Peyer's patch (tissue), 4 donors: ENCODE measurements around the gene GLIS2.

Source experiments
- POLR2A ChIP-seq, 2 donors: fragments of 450-650 bp; IDR thresholded peaks; one replicate each; pipeline ENCODE4 v1.5.1; 2017; ENCODE audit warnings: antibody characterized with exemption in 2 of 2, mild to moderate bottlenecking in 2 of 2, moderate library complexity in 2 of 2
- TF ChIP-seq, protein P1 (sequence below), 6 experiments: fragments of 450-650 bp in 4 of 6; fragments of 200-600 bp in 2 of 6; sonication (generic) in 1 of 6; IDR thresholded peaks; one replicate each; pipeline ENCODE4 v1.5.1; 2017 to 2019; ENCODE audit warnings: antibody characterized with exemption in 6 of 6, mild to moderate bottlenecking in 3 of 6, moderate library complexity in 1 of 6

DNA sequence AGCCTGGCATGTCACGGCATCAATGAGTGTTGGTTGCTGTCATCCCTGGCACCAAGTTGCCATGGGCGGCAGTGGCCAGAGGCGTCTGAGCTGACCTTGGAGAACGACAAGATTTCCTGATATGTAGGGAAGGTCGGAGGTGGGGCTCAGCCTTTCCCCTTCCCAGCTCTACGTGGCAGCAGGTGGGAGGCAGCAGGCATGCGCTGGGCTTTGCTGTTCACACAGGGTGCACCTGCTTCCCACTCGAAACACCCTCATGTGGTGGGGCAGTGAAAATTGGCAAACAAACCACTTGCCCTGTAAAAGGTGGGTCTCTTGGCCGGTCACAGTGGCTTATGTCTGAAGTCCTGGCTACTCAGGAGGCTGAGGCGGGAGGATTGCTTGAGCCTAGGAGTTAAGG lies 30.7 kb upstream of the GLIS2 start:
- TF ChIP-seq, protein P1, sequence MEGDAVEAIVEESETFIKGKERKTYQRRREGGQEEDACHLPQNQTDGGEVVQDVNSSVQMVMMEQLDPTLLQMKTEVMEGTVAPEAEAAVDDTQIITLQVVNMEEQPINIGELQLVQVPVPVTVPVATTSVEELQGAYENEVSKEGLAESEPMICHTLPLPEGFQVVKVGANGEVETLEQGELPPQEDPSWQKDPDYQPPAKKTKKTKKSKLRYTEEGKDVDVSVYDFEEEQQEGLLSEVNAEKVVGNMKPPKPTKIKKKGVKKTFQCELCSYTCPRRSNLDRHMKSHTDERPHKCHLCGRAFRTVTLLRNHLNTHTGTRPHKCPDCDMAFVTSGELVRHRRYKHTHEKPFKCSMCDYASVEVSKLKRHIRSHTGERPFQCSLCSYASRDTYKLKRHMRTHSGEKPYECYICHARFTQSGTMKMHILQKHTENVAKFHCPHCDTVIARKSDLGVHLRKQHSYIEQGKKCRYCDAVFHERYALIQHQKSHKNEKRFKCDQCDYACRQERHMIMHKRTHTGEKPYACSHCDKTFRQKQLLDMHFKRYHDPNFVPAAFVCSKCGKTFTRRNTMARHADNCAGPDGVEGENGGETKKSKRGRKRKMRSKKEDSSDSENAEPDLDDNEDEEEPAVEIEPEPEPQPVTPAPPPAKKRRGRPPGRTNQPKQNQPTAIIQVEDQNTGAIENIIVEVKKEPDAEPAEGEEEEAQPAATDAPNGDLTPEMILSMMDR (IDR thresholded peaks at IDR 0.05), result no peak
- no peak for TF ChIP-seq POLR2A (IDR thresholded peaks at IDR 0.05)
